ENCODE measurements around the gene CHMP3. TPM values are rescaled to one million over a fixed set of nuclear protein-coding genes. Genes with fewer than 3 reads are reported as not detected.
"Not testable (repeated sequence)": the region's sequence is repeated elsewhere in the genome, so short reads cannot be mapped to it uniquely, and the experiment has no call there.

The CHMP3 gene
- polyA plus RNA-seq (2013, experiment 1 of 2), result 38.4 TPM
- 47.4 TPM for polyA plus RNA-seq (2013, experiment 2 of 2)

GRCh38 chr2:86562922-86563649, at the start of gene CHMP3:
TSS of gene CHMP3 (minus strand) at chr2:86563443. CDS start at chr2:86563348, 95 bp downstream.
- Histone ChIP-seq H3K27ac (ENCODE audit: low read depth, low read length, severe bottlenecking) (peak within 1 kb of the TSS; percentile 98), H3K36me3 (ENCODE audit: control insufficient read depth, insufficient read depth, low read length) (peaks cover 12% of the 10 kb centered on the region), H3K4me1 (ENCODE audit: control insufficient read depth, insufficient read depth, low read length, poor library complexity, severe bottlenecking) (no peaks in the 10 kb centered on the region), H3K4me3 (ENCODE audit: extremely low read depth, insufficient read depth, low read length, poor library complexity, severe bottlenecking) (peak within 1 kb of the TSS; percentile 77), H3K9me3 (ENCODE audit: control insufficient read depth, low read length) (peaks cover 8% of the 10 kb centered on the region)
- 0 to 1% methylated on average over 27 to 37 of the region's 57 CpGs for whole genome bisulfite sequencing, 2 experiments (ENCODE audit: insufficient coverage in 2 of 2)

GRCh38 chr2:86610871-86611270, 47.6 kb upstream of the CHMP3 start:
- Histone ChIP-seq H3K9me3 (ENCODE audit: control insufficient read depth, low read length) (no peaks in the 10 kb centered on the region), H3K27ac (ENCODE audit: low read depth, low read length, severe bottlenecking) (no peak overlapping the region), H3K4me1 (ENCODE audit: control insufficient read depth, insufficient read depth, low read length, poor library complexity, severe bottlenecking) (no peaks in the 10 kb centered on the region), H3K36me3 (ENCODE audit: control insufficient read depth, insufficient read depth, low read length) (peaks cover 56% of the 10 kb centered on the region), H3K4me3 (ENCODE audit: extremely low read depth, insufficient read depth, low read length, poor library complexity, severe bottlenecking) (no peak overlapping the region)
- no CpG with 5 or more reads among the region's 1 CpG for WGBS, 2 experiments (ENCODE audit: insufficient coverage in 2 of 2)

GRCh38 chr2:86608832-86609410, 45.7 kb upstream of the CHMP3 start:
- 71 to 86% methylated on average over 1 of the region's 2 CpGs for WGBS, 2 experiments (ENCODE audit: insufficient coverage in 2 of 2)

GRCh38 chr2:86603905-86604304, 40.7 kb upstream of the CHMP3 start:
- Histone ChIP-seq H3K4me3 (ENCODE audit: extremely low read depth, insufficient read depth, low read length, poor library complexity, severe bottlenecking) (no peak overlapping the region), H3K36me3 (ENCODE audit: control insufficient read depth, insufficient read depth, low read length) (peaks cover 28% of the 10 kb centered on the region), H3K27ac (ENCODE audit: low read depth, low read length, severe bottlenecking) (no peak overlapping the region), H3K9me3 (ENCODE audit: control insufficient read depth, low read length) (no peaks in the 10 kb centered on the region), H3K4me1 (ENCODE audit: control insufficient read depth, insufficient read depth, low read length, poor library complexity, severe bottlenecking) (no peaks in the 10 kb centered on the region)
- WGBS, 2 experiments (ENCODE audit: insufficient coverage in 2 of 2), result 84 to 93% methylated on average over 3 of the region's 4 CpGs

More at GRCh38 chr2:86608832-86609410, 45.7 kb upstream of the CHMP3 start:
- Histone ChIP-seq H3K9me3 (ENCODE audit: control insufficient read depth, low read length) (no peaks in the 10 kb centered on the region), H3K36me3 (ENCODE audit: control insufficient read depth, insufficient read depth, low read length) (peaks cover 56% of the 10 kb centered on the region), H3K4me1 (ENCODE audit: control insufficient read depth, insufficient read depth, low read length, poor library complexity, severe bottlenecking) (no peaks in the 10 kb centered on the region), H3K4me3 (ENCODE audit: extremely low read depth, insufficient read depth, low read length, poor library complexity, severe bottlenecking) (no peak overlapping the region), H3K27ac (ENCODE audit: low read depth, low read length, severe bottlenecking) (no peak overlapping the region)

GRCh38 chr2:86598966-86599365, 35.7 kb upstream of the CHMP3 start:
- no CpG with 5 or more reads among the region's 2 CpGs for WGBS, 2 experiments (ENCODE audit: insufficient coverage in 2 of 2)
- no peak overlapping the region for H3K27ac ChIP-seq (ENCODE audit: low read depth, low read length, severe bottlenecking)
- no peaks in the 10 kb centered on the region for H3K4me1 ChIP-seq (ENCODE audit: control insufficient read depth, insufficient read depth, low read length, poor library complexity, severe bottlenecking)
- no peaks in the 10 kb centered on the region for H3K9me3 ChIP-seq (ENCODE audit: control insufficient read depth, low read length)
- H3K4me3 ChIP-seq (ENCODE audit: extremely low read depth, insufficient read depth, low read length, poor library complexity, severe bottlenecking), result no peak overlapping the region
- peaks cover 4% of the 10 kb centered on the region for H3K36me3 ChIP-seq (ENCODE audit: control insufficient read depth, insufficient read depth, low read length)

- no peaks in the 10 kb centered on the region for H3K36me3 ChIP-seq (ENCODE audit: control insufficient read depth, insufficient read depth, low read length)
- no peak overlapping the region for H3K27ac ChIP-seq (ENCODE audit: low read depth, low read length, severe bottlenecking)
- no peak overlapping the region for H3K4me3 ChIP-seq (ENCODE audit: extremely low read depth, insufficient read depth, low read length, poor library complexity, severe bottlenecking)
- no peaks in the 10 kb centered on the region for H3K9me3 ChIP-seq (ENCODE audit: control insufficient read depth, low read length)
- 60 to 90% methylated on average over 1 to 2 of the region's 2 CpGs for WGBS, 2 experiments (ENCODE audit: insufficient coverage in 2 of 2)
- no peaks in the 10 kb centered on the region for H3K4me1 ChIP-seq (ENCODE audit: control insufficient read depth, insufficient read depth, low read length, poor library complexity, severe bottlenecking)
These were observed 32.9 kb upstream of the CHMP3 start for GRCh38 chr2:86596118-86596517.

- Histone ChIP-seq H3K4me3 (ENCODE audit: extremely low read depth, insufficient read depth, low read length, poor library complexity, severe bottlenecking) (no peak overlapping the region), H3K36me3 (ENCODE audit: control insufficient read depth, insufficient read depth, low read length) (no peaks in the 10 kb centered on the region), H3K27ac (ENCODE audit: low read depth, low read length, severe bottlenecking) (no peak overlapping the region), H3K4me1 (ENCODE audit: control insufficient read depth, insufficient read depth, low read length, poor library complexity, severe bottlenecking) (no peaks in the 10 kb centered on the region), H3K9me3 (ENCODE audit: control insufficient read depth, low read length) (no peaks in the 10 kb centered on the region)
- WGBS, 2 experiments (ENCODE audit: insufficient coverage in 2 of 2), result 90 to 100% methylated on average over 1 of the region's 2 CpGs
These were observed 30.0 kb upstream of the CHMP3 start for GRCh38 chr2:86593266-86593665.

- WGBS, 2 experiments (ENCODE audit: insufficient coverage in 2 of 2), result 78 to 80% methylated on average over 2 to 3 of the region's 3 CpGs
- no peak overlapping the region for H3K27ac ChIP-seq (ENCODE audit: low read depth, low read length, severe bottlenecking)
- H3K9me3 ChIP-seq (ENCODE audit: control insufficient read depth, low read length), result no peaks in the 10 kb centered on the region
- H3K4me1 ChIP-seq (ENCODE audit: control insufficient read depth, insufficient read depth, low read length, poor library complexity, severe bottlenecking), result no peaks in the 10 kb centered on the region
- no peak overlapping the region for H3K4me3 ChIP-seq (ENCODE audit: extremely low read depth, insufficient read depth, low read length, poor library complexity, severe bottlenecking)
- no peaks in the 10 kb centered on the region for H3K36me3 ChIP-seq (ENCODE audit: control insufficient read depth, insufficient read depth, low read length)
These were observed 29.4 kb upstream of the CHMP3 start for GRCh38 chr2:86592547-86593230.

GRCh38 chr2:86589701-86590100, 26.5 kb upstream of the CHMP3 start:
- 92 to 93% methylated on average over 3 to 4 of the region's 5 CpGs for WGBS, 2 experiments (ENCODE audit: insufficient coverage in 2 of 2)
- not testable (repeated sequence) for H3K4me1 ChIP-seq (ENCODE audit: control insufficient read depth, insufficient read depth, low read length, poor library complexity, severe bottlenecking); H3K27ac ChIP-seq (ENCODE audit: low read depth, low read length, severe bottlenecking); H3K9me3 ChIP-seq (ENCODE audit: control insufficient read depth, low read length); H3K36me3 ChIP-seq (ENCODE audit: control insufficient read depth, insufficient read depth, low read length); H3K4me3 ChIP-seq (ENCODE audit: extremely low read depth, insufficient read depth, low read length, poor library complexity, severe bottlenecking)

- H3K27ac ChIP-seq (ENCODE audit: low read depth, low read length, severe bottlenecking), result peak overlapping the region; percentile 61
- H3K4me1 ChIP-seq (ENCODE audit: control insufficient read depth, insufficient read depth, low read length, poor library complexity, severe bottlenecking), result no peaks in the 10 kb centered on the region
- no peaks in the 10 kb centered on the region for H3K36me3 ChIP-seq (ENCODE audit: control insufficient read depth, insufficient read depth, low read length)
- no peaks in the 10 kb centered on the region for H3K9me3 ChIP-seq (ENCODE audit: control insufficient read depth, low read length)
- no peak overlapping the region for H3K4me3 ChIP-seq (ENCODE audit: extremely low read depth, insufficient read depth, low read length, poor library complexity, severe bottlenecking)
- 100% methylated on average over 1 of the region's 2 CpGs for WGBS, 2 experiments (ENCODE audit: insufficient coverage in 2 of 2)
These were observed 21.1 kb upstream of the CHMP3 start for GRCh38 chr2:86584151-86584913.

All from mesodermal cell (in vitro differentiated cells).